Dedifferentiated amniotic fluid mesenchymal stem cell (primary cell): ENCODE results near the gene PON1.

Experiments used
- DNase-seq: peaks from one replicate; pipeline ENCODE4 v3.0.0-alpha.2; 2016; ENCODE audit errors: extremely low spot score

The PON1 gene

DNA sequence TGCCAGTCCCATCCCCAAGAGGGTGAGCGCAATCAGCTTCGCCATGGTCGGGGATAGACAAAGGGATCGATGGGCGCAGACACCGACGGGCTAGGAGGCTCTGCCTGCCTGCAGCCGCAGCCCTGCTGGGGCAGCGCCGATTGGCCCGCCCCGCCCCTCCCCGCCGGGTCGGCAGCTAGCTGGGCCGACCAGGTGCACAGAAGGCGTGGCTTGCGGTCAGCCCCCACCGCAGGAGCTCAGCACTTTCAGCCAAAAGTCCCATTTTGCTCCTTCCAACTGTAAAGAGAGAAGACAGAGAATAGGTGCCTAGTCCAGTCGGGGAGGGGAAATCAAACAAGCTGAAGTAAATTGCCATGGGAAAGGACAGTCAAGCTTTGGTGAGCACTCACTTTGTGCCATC lies at the start of gene PON1:
PON1 (minus strand) TSS at position 102 of the 400 bp plus-strand sequence; CDS start at position 45, 57 bp downstream.
- DNase-seq, result no peak

DNA sequence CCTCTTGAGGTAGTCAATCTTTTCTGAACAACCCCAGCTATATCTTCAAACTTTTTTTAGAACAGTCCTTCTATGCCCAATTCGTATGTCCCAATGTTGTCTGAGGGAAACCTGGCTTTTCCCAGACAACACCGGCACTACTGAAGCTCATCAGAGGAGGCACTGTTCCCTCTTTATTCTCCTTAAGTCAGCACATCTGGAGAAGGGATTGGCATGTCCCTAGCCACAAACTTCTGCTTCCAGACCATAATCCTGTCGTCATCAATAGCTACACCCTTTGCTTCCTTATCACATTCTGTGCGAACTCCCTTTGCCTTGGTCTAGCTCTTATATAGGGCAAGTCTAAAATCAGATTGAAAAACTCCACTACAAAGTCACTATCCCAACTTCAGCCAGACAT lies 49.0 kb upstream of the PON1 start:
- DNase-seq, result no peak

DNA sequence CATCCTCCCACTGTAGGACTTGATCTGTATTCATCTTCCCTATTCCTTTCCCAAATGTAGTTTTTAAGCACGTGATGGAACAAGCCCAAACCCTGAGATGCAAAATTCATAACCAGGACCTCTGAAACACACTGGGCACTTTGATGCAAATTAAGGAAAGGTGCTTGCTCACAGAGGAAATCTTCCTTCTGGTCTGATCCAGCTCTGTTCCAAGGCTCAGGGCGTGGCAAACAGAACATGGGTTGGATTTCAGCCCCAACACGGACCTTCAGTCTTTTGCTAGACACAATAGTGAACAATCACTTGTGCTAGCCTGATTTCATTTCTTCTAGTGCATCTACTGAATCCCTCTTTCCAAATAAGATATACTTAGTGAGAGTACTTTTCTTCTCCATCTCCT lies 43.9 kb upstream of the PON1 start:
- DNase-seq, result no peak

DNA sequence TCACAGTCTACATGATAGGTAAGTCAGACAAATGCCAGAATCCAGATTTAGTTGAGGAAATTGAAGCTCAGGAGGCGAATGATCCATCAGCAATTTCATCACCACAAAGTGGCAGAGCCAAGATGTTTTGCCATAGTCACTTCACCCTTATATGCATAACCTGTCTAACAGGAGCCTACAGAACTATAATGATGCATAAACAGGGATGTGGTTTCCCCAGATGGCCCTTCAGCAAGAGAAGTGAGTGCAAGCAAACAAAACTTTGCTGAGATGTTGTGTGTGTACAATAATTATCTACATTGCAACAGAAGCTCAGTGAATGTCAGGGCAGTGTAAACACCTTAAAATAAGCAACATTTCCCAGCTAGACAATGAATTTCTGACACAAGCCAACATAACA lies 43.3 kb upstream of the PON1 start:
- no peak for DNase-seq

DNA sequence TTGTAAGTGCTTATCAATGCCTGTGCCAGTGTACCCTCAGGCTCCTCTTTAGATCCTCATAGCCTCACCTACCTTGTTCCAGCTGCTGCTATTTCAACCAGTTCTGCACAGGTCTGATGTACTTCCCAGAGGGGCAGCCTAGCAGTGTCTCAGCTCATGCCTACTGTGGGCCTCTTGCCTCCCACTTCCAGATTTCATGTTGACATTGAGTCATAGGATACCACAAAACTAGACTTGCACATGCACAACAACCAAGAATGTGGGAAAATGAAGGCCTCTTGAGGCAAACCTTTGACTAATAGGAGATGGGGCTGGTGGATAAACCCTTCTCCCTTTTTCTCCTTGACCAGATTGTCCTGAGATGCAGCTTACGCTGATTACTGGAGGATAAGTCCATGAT lies 40.8 kb upstream of the PON1 start:
- DNase-seq, result no peak

DNA sequence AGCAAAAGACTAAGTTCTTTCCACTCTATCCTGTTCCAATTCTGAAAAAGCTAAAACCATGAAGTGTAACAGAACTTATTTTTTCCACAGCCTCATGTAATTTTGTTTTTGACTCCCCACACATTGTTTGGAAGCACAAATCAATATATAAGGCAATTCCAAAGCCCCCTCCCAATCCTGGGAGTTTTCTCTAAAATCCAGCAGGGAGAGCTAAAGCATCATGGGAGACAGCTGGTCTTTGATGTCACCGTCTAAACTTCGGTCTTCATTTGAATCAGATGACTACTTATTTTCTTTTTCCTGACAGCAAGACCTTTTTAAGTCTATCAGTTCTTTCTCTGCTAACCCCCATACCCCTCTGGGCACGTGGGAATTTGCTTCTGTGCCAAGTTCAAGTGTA lies 33.3 kb upstream of the PON1 start:
- no peak for DNase-seq

DNA sequence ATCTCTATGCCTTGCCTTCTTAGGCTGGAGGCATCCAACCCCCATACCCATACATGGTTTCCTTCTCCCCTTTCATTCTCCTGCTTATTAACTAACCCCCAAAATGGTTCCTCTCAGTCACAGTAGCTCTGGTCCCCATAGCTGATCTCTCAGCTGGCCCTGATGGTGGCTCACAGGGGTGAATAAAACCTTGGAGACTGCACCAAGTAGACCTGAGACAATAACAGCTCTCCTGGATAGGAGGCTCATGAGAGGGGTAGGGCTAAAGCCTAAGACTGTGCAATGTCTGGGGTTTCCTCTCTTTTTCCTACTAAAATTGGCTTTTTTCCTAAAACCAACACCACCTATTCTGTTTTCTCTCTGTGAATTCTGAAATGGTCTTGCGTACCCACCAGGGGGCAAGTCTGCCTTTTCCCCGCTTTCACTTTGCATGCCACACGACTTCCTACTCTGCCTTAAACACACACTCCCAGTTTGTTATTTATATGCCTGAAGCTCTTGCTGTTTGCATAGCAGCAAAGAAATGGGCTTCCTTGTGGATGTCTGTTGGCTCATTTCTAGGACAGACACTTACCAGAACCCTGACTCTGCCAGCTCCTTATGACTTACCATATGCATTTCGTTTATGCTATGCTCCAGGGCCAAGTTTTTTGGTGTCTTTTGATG lies 18.4 kb upstream of the PON1 start:
- DNase-seq, result no peak

DNA sequence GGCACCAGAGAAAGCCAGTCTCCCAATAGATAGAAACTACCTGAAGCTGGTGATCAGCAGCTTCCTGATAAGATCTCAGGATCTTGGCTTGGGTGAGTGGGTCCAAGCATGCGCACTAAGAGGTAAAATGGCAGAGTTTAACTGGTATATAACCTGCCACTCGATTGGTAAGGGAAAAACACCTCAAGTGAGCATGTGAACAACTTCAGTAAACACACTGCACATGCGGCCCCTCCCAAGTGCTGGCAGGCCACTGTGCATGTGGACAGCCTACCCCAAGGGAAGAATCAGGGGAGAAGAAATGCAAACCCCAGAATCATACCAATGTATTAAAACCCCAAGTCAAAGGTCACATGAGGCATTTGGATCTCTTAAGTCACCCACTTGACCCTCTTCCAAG lies 17.7 kb upstream of the PON1 start:
- no peak for DNase-seq

DNA sequence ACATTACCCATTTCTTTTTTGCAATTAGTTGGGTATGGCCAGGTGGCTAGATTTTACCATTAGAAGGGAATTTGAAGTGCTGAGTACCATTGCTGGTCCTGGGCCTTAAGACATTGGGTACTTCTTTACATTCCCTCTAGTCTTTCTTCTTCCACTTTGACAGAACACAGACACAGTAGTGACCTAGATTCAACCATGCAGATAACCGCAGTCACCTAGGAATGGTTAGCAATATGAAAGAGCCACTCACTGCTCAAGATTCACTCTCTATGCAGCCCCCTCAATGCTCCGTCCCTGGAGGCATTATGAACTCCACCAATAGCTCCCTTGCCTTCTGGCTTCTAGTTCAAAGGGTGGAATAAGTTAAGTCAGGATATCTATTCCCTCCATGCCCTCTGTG lies 16.2 kb upstream of the PON1 start:
- DNase-seq, result no peak

DNA sequence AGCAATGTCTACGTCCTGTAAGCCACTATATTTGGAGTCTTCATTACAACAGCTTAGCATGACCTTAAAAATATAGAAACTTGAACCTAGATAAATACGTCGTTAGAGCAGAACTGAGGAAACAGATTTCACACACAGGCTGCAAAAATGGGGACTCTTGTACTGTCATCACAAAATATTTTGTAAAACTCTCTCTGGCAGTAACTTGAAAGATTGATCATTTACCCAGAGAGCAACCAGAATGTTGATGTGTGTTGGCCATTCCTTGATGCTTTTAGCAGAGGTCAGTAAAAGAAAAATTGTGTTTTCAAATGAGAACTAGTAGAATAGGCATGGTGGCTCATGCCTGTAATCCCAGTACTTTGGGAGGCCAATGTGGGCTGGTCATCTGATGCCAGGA lies 14.5 kb upstream of the PON1 start:
- DNase-seq, result no peak

DNA sequence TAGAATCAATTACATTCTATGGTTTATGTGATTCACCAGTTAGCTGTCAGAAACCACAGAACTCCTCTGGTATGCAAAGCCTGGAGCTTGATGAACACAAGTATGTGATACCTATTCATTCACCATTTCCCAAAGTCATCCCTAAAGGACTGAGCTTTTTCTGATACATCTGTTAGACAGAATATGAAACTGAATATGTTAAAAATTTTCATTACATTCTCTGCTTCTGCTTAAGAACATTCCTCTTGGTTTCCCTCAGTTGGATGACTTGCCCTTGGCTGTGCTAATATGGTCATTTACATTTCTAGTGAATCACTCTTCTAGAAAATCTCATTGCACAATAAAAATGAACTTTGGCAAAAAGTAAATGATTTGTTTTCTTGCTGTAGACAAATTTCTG lies 10.8 kb upstream of the PON1 start:
- DNase-seq, result no peak

DNA sequence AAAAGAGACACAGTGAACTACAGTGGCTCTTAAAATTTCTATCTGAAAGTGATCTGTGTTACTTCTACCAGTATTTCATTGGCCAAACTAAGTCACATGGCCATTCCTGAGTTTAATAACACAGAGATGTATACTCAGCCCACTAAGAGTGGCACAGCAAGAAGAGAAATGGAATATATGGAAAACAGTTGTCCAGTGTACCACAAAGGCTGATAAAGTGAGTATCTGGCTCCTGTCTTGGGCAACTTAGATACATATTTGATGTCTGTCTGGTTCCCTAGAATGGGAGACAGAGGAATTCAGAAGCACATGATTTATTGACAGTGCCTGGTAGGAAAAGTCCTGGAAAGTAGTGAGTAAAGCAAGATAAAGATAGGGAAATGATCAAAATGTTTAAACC lies 10.1 kb upstream of the PON1 start:
- DNase-seq, result no peak

DNA sequence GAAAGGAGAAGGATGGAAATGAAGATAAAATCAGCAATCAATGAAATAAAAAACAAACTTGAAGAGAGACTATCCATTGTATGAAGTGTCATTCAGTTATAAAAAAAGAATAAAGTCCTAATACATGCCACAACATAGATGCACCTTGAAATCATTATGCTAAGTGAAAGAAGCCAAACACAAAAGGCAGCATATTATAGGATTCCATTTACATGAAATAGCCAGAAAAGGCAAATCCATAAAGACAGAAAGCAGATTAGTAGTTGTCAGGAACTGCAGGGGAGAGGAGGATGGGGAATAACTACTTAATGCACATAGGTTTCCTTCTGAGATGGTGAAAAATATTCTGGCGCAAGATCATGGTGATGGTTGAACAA lies 6.6 kb upstream of the PON1 start:
- DNase-seq, result no peak

DNA sequence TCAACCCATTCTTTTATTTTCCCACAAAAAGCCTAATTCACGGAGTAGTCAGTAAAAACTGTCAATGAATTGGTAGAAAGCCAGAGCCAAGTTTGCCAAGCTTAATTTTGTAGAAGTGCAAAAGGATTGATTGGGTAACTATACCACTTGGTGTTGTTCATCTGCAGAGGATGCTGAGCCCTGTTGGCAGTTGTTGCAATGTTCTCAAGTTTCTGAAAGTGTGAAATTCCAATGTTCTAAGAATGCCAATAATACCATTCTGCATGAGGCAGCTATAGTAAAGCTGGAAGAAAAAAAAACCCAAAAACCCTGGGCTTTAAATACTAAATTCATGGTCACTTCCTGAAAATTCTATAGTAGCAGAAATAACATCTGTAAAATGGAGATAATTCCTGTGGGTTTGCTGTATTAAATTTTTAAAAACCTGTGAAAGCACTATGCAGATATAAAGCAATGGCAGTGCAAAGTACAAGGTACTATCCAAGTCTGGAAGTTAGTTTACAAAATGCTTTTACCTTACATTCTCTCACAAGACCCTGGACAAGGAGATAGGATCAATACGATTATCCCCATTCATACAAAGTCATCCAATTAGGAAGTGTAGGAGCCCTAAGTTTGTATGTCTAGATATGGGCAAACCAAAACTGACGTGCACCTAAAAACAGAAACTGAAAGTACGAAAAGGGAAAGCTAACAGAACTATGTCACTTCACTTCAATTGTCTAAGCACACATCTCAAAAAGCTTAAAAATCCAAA lies 6.0 kb upstream of the PON1 start:
- no peak for DNase-seq

DNA sequence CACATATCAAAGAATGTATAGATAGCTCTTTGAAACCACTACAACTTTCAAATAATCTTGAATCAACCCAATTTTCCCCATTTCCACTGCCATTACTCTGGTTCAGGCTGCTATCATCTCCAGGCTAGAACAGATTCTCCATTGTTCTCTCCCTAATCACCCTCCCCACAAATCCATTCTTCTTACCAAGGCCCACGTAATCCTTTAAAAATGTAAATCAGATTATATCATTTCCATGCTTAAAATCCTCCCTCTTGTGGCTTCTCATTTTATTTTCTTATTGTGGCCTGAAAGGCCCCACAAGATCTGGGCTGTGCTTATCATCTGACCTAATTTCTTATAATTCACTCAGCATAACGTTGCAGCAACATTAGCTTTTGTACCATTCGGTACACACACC lies 3.0 kb upstream of the PON1 start:
- DNase-seq, result no peak

DNA sequence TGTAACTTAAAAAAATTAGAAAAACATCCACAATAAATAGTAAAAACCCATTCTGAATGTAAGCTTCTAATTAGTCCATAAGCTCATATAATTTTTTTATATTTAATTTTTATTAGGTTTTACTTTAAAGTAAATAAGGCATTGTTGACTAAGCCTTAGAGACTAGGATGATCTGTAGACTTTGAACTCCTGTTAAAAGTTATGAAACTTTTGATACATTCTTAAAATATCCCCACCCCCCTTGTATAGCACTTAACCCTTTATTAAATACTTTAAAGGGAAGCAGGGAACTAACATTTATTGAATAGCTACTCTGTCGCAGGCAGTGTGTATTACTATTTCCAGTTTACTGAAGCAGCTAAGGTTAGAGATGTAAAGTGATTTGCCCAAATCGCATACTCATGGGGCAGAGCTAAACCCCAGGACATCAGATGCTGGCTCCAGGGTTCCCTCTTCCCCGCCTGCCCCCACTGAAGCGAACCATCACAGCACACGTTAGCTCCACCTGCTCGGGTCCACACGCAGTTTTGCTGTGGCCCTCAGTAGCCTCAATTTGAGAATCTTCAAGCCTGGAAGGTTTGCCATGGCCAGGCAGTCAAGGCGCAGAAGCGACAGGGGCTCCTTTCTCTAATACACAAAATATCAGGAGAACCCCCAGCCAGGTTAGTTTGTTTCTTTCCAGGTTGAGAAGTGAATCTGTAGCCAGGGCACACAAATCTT lies 762 bp downstream of the PON1 start:
- DNase-seq, result no peak

DNA sequence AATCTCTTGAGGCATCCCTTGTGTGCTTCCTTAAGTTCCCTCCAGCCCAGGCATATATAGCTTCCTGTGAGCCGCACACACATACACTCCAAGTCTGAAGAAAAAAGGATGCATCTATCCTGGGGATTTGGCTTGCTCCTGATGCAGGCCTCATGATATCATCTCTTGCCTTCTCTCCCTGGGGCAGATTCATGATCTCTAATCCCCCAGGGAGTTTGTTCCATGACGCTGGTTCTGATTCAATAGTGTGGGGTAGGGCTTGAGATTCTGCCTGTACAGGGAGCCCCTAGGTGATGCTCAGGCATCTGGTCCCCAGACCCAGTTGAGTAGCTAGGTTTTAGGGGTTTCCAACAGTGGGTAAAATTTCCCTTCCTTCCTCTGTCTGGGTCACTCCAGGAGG lies 1.5 kb downstream of the PON1 start:
- no peak for DNase-seq

DNA sequence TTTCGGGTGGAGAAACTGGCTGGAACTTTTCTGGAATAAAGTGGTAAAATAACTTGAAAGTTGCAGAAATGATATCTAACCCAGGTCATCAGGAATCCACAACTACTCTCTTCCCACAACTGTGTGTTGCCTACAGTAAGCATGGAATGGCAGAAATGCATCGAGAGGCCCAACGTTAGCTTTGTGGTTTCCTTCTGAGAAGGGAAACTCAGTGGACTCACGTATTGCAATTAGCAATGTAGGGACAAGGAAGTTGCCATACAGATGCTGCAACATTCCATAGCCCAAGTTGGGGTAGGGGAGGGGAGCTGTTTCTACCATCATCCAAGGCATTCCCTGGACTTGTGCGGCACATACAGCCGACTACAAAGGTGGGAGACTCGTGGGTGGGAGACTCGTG lies 1.9 kb downstream of the PON1 start:
- DNase-seq, result no peak

DNA sequence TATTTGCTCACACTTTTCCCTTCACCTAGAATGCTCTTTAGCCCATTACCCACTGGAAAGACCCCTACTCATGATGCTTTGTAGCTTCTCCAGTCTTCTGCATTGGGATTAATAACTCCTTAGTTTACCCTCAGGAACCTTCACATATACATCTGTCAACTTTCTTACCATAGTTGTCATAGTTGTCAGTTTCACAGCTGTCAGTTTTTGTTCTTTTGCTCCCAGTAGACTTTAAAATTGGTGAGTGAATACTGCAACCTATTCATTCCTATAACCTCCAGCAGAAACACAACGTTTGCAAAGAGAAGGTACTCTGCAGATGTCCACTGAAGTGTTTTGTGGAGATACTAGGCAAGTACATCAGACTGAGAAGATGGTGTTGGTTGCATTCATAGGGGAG lies 2.6 kb downstream of the PON1 start:
- DNase-seq, result no peak

DNA sequence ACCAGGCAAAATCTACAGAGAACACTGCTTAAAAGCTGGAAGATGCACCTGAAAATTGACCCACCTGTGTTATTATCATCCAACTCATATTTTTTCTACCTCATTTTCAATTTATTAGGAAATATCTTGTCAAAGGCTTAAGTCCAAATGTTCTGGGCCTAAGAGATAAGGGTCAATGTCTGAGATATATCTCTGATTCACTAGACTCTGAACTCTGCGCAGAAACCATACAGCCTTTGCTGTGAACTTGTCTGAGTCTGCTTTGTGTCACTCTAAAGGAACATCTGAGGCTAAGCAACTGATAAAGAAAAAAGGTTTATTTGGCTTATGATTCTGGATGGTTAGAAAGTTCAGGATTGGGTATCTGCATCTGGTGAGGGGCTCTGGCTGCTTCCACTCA lies 3.7 kb downstream of the PON1 start:
- no peak for DNase-seq

DNA sequence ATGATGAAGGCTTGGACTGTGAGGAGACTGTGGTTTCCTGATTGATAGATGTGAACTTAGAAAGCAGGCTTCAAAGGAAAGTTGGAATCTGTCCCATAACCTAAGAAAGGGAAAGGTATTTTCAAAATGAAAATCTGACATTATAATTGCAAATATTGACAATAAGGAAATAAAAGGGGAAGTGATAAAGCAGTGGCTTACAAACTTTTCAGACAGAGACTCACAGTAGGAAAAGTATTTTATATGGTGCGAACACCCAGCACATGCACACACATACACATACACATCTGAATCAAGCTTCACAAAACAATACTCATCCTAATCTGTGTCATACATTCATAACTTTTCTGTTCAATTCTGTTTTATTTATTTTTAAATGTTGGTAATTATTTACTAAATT lies 4.8 kb downstream of the PON1 start:
- DNase-seq, result no peak

DNA sequence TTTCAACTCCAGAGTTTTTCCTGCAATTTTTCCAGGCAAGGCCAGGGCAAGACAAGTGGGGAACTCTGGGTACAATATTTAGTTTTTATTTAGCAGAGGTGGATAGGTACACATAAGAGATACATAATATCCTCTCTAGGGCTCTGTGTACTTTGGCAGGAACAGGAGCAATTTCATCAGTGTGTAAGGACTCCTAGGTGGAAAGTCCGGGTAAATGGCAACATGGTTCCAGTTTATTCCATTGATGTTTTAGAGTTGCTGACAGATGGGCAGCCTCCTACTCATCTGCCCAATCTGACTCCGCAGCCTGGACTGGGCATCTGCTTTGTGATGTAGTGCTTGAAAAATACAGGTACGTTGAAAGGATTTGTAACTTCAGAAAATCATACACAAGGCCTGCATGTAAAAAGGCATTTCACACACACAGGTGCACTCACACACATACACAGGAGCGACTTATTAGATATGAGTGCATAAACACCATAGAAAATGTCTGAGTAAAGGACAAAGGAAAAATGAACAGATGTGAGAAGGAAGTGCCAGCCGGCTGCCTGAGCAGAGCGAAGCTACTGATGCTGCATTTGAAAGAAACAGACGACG lies 5.7 kb downstream of the PON1 start:
- DNase-seq, result no peak

DNA sequence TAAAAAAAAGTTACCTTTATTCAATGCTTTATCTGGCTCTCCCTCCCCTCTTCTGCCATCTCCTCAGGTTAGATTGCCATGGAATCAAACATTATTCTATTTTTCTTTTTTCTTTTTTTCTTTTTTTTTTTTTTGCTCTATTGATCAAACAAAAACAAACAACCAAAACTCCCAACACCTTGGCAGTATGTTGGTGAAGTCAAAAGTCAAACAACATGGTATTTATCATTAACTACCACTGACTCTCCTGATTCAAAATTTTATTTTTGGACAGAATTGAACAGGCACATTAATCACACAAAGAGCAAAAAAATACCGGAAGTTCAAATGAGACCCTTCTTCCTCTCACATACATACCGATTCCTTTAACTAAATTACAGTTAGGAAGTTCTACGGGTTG lies 6.4 kb downstream of the PON1 start:
- no peak for DNase-seq
